GM18909 (cell line): ENCODE data around the gene COX17.
A peak's percentile ranks its signal among the peaks of the same experiment; 100 is the strongest.
"Not testable (repeated sequence)": the region's sequence is repeated elsewhere in the genome, so short reads cannot be mapped to it uniquely, and the experiment has no call there.

Experiments
- ATAC-seq: cut with Tn5 transposase; IDR thresholded peaks from one replicate; pipeline ENCODE4 v1.9.1; 2021; ENCODE audit warnings: mild to moderate bottlenecking; ENCODE audit not compliant: unreplicated experiment, poor library complexity

COX17 gene, protein sequence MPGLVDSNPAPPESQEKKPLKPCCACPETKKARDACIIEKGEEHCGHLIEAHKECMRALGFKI

DNA sequence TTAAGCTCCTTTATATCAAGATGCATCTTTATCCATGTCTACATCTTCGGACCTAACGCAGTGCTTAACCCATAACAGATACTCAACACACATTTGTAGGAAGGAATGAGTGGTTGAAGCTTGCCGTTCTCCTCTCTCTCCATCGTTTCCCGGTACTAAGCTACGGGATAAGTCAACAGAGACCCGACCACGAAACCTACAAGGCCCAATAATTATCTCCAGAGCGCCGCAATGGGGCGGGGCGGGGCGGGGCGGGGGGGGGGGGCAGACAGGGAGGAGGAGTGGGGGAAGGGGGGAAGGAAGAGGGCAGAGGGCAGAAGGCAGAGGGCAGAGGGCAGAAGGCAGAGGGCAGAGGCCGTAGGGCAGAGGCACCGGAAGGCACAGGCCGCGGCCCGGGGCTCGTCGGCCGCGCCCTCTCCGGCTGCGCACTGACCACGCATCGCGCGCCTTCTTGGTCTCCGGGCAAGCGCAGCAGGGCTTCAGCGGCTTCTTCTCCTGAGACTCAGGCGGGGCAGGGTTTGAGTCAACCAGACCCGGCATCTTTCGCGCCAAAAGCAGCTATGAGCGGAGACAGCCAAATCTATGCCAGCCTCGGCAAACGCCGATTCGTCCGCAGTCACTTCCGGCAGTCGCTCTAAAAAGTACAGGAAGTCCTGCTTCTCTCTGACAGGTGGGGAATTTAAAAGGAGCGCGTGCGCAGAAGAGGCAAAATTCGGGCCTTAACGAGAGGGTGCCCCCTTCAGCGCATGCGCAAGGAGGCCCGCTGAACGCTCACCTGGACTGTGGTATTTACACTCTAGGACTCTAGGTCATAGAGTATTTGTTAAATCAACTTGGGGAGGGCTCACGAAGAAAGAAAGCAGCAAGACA is at the start of gene COX17:
COX17 (minus strand) TSS at position 636 of the 870 bp plus-strand sequence; CDS start at position 540, 96 bp downstream.
- peak; percentile 92 for ATAC-seq

DNA sequence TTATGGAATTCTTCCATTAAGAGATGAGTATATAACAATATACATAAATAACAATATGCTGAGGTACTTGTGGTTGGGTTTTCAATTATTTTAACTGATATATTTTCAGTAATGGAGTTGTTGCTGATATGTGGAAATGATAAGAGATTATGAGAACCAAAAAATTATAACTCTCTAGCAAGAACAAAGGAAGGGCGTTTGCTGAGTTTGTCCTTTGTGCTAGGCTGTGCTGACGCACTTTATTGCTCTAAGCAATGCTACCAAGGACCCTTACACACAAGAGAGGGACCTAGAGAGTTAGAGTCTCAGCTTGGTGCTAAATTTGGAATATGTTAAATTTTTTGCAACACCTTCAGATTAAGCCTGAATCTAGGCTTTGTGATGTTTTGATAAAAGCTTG is 49.7 kb upstream of the COX17 start:
- no peak for ATAC-seq

DNA sequence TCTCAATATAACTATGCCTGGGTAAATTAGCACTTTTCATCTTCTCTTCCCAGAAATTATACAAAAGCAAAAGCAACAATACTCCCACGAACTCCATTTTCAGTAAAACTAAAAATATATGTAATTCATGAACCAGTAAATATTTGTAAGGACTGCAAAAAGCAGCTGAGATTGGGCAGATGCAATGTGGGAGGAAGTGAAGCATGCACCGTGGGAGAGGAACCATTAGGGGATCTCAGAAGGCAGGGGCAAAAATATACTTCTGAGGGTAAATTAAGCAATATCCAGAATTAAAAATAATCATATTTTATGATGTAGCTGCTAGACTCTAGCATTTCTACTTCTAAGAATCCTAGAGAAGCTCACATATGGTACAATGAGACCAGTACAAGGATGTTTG is 45.8 kb upstream of the COX17 start:
- no peak for ATAC-seq

DNA sequence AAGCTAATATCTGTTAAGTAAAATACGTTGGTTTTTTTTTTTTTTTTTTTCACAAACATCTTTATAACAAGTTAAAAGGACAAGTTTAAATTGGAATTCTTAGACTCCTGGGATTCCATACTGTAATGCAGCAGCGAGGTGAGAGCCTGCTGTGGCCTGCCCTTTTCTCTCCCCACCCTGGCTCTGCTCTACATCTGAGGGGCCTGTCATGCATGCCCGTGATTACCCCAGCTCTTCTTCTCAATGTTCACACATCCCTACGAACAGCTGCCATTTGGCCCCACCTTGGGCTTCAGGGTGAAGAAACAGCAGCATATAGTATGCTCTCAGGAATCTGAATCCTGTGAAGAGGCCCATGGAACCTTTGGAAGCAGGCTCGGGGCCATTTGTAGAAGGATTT is 40.3 kb upstream of the COX17 start:
- ATAC-seq = no peak

DNA sequence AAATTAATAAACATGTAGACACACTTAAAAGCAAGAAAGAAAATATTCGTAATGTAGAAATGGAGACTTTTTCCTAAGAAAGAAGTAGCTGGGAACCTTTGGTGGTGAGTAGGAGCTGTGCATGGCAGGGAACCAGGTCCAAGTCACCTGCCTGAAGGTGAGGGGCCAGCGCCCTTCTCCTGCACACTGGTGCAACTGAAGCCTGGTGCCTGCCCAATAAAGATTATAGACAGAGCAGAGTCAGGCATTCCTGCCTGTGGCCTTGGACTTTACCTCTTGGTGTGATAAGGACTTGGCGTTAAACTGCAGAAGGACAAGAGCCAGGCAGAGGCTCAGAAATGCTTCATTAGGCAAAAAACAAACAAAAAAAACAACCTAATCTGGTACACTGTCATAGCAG is 39.8 kb upstream of the COX17 start:
- no peak for ATAC-seq

DNA sequence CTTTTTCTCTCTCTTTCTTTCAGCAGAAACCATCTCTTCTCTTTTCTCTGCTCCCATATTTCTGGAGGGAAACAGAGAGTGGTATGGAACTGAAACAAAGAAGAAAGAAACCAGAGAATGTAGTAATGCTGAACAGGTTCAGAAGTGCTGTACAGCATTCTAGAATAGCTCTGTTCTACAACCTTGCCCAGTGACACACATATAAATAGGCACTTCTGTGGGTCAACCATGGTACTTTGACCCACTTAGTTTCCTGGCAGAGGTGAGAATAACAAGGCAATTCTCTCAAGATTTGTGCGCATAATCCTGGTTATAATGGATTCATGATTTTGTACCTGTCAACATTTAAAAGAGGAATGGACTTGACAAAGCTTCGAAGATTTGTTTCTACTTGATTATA is 37.9 kb upstream of the COX17 start:
- ATAC-seq = no peak

DNA sequence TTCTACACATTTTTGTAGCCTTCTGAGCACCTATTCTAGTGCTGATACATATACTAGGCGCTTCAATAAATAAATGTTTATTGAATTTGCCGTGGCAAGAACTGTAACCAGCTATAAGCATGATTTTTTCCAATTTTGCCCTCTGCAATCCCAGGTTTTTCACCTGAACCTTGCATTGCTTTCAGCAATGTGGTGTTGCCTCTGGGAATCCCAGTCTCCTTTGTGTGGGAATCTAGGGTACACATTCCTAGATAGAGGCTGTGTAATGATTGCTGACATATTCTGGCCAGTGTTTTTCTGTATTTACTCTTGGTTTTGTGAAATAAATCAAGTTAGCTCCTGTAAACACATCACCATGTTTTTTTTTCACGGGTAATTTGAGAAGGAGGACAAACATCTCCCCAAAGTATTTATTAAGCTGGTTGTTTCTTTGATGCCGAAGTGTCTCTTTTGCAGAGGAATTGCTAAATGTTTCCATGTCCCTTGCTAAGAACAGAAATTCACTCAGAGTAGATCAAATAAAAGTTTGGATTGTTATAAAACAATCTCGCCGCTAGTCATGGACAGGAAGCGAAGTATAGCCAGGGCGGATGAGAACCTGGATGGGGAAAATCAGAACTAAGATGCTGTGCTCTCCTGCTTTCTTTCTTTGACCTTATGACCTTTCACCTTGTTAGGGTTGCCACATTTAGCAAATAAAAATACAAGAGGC is 26.8 kb upstream of the COX17 start:
- no peak for ATAC-seq

DNA sequence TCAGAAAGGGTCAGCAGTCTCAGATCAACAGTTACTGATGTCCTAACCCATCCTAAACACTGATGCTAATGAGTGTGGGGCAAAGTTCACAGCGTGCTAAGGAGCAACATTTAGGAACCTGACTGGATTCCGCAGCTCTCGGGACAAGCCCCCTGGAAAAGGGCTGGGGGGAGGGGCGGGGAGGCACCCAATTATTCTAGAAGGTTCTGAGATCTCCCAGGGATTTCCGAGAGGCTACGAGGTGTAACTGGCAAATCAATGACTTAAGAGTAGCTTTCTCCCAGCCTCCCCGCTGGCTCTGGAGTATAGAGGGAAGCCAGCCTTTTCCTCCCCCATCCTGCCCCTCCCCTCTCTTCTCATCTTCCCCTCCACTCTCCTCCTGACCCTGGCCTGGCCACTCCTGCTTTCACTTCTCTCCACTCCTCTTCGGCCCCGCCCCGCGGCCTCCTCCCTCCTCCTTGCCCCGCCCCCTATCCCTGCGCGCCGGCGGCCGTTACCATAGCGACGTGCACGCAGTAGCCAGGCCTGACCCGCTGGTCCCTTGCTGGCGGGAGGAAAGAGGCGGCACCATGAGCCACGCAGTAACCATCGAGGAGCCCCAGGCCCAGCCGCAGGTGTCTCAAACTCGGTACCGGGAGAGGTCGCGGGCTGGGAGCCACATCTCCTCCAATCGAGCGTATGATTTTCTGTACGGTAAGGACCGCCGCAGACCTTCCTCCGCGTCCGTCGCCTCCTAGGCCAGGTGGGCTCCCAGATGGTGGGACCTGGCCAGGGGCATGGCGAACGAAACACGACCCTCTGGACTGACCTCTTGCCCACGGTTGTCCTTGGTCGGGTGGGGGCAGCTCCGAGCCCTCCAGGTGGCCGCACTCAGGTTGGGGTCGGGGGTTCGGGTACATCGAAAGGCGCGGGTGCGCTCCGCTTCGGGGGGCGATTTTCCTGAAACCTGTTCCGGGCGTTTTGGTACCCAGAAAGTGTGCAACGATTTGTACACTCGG is 25.6 kb upstream of the COX17 start, which contains the start of gene CFAP91:
CFAP91 (plus strand) TSS at position 493 of the 998 bp plus-strand sequence; CDS start at position 570, 77 bp downstream.
- peak; percentile 92 for ATAC-seq

DNA sequence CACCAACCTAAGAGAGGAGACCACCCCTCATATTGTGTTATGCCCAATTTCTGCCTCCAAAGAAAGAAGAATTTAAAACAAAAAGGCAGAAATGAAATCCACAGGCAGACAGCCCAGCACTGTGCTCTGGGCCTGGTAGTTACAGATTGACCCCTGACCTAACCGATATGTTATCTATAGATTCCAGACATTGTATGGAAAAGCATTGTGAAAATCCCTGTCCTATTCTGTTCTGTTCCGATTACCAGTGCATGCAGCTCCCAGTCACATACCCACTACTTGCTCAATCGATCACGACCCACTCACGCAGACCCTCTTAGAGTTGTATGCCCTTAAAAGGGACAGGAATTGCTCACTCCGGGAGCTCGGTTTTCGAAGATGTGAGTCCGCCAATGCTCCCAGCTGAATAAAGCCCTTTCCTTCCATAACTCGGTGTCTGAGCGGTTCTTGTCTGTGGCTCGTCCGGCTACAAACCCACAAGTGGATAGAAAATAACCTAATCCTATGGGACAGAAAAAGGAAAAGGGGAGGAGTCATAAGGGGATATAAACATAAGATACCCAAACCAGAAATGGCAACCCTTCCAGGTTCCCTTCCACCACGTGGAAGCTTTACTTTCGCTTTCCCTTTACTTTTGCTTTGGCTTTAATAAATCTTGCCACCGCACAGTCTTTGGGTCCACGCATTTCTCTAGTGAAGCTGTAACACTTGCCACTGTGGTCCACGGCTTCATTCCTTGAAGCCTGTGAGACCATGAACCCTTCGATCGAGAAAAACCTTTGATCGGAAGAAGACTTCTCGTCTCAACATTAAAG is 23.9 kb upstream of the COX17 start:
- peak; percentile 8 for ATAC-seq

DNA sequence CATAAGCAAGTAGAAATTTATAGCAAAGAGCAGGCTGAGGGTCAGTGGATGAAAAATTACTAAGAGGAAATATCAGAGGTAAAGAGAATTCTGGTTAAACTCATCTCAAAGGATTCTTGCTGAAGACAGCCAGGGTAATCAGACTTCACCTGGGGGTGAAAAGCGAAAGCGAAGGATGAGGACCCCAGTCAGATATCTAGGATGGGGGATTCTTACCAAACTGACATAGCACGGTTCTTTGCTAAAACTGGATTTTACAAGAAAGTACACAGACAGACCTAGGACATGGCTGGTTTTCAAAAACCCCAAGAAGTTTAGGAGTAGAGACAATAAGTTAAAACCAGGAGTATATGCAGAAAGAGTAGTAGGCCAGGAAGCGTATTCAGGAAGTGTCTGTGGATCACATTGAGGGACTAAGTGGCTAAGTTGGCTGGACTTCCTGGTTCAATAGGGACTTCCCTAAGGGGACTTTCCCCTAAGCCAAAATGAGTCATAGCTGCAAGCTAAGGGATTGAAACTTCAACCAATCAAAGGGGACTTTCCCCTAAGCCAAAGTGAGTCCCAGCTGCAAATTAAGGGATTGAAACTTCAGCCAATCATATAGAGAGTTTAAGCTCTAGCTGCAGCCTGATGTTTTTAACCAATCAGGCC is 23.2 kb upstream of the COX17 start:
- peak; percentile 34 for ATAC-seq

DNA sequence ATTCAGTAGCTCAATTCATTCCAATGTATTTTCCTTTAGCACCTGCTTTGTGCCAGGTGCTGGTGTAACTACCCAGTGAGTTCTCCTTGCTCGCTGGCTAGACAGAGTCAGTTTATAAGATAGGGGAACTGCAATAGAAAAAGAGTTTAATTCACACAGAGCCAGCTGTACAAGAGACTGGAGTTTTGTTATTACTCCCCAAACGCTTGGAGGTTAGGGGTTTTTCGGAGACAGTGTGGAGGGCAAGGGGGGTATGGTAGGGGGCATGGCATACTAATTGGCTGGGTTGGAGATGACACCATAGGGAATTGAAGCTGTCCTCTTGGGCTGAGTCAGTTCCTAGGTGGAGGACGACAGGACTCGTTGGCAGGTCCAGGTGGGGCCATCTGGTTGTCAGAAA is 20.2 kb upstream of the COX17 start:
- ATAC-seq = peak; percentile 56

DNA sequence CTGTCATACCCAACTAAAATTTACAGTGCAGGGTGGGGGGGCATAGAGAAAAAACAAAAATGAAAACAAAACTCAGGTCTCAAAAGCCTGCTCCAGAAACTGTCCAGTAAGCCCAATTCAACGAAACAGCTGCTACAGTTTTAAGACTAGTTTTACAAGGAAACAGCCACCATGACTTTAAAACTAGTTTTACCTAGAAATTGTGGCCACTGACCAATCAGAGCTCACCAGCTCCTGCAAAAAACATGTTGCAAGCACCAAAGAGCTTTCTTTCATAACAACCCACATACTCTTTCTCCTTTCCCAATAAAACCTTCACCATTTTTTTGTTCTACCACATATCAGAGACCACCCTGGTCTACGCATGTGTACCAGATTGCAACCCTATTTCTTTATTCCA is 18.3 kb upstream of the COX17 start:
- no peak for ATAC-seq

DNA sequence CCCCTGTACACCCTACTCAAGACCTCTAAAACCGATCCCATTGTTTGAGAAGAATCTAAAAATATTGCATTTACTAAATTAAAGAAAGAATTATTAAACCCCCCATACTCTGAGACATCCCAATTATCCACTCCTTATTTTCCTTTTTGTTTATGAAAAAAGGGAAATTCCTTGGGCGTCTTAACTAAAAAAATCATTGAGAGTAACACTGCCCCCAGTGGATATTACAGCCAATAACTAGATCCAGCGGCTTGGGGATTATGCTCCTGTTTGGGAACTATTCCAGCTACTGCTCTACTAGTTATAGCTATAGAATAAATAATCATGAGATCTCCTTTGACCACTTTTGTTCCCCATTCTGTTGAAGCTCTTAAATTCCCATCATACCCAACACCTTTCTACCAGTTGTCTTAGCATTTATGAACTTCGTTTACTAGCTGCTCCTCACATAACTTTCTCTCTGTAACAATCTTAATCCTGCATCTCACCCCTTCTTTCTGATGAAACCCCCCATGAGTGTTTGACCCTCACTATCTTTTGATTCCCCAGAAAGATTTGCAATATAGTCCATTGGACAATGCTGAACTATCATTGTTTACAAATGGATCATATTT is 12.9 kb upstream of the COX17 start:
- ATAC-seq = no peak

DNA sequence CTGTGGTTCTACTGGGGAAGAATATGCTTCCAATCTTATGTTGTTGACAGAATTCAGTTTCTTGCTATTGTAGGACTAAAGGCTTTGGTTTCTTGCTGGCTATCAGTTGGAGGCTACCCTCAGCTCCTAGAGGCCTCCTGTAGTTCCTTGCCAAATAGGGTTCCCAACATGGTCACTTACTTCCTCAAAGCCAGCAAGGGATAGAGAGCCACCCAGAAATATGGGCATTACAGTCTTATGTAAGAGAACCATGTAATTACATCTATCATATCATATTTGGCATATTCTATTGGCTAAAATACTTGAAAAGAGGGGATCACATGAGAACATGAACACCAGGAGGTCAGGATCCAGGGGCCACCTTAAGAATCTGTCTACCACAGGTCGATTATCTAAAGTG is 6.2 kb upstream of the COX17 start:
- no peak for ATAC-seq

DNA sequence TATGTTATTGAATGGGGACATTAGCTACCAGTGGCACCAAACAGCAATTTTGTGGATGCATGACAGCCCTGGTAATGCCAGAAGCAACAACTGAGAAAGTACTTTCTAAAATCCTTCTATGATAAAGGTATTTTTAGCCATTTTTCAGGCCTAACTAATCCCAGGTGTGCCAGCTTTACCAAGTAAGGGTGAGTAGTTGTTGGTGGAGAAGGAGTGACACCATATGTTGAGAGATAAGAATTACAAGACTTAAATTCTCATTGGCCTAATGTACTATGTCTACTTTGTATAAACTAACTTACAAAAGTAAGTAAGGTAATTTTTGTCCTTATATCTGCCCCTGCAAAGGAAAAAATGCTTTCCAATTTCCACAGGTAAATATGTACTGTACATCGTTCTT is 4.1 kb upstream of the COX17 start:
- ATAC-seq = peak; percentile 37

DNA sequence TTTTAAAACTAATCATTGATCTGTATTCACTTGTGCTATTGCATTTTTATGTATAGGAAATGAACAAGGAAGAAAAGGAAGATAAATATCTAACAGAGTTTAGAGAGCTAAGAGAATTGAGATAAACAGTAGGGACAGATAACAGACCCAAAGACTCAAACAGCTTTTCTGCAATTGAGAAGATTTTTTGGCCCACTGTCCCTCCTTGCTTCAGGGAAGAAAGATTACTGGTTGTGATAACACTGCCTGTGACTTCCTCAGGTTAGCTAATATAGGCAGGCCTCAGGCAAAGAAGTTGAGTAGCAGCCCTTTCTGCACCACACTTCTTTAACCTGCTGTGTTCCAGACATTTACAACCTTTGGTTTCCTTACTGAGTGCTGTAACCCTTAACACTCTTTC is 2.7 kb upstream of the COX17 start:
- ATAC-seq = no peak

DNA sequence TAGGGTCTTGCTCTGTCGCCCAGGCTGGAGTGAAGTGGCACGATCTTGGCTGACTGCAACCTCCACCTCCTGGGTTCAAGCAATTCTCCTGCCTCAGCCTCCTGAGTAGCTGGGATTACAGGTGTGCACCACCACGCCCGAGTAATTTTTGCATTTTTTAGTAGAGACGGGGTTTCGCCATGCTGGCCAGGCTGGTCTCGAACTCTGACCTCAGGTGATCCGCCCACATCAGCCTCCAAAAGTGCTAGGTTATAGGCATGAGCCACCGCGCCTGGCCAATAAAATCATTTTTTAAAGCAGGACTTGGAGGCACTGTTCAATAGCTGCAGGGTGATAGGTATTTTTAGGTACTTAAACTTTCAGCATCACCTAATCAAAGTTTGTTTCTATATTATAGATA is 1.0 kb upstream of the COX17 start:
- ATAC-seq = not testable (repeated sequence)

DNA sequence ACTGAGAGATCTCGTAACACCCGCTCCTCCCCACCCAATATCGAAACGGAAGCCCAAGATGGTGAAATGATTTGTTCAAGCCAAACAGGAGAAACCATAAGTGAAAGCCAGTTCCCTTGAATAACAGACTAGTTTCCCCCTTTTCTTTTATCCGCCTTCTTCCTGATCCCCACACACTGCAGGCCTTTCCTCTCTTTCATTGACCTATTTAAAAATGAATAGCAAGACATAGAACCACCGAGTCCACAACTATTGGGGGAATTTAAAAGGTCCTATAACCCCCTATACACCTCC is 382 bp upstream of the COX17 start:
- ATAC-seq = no peak

DNA sequence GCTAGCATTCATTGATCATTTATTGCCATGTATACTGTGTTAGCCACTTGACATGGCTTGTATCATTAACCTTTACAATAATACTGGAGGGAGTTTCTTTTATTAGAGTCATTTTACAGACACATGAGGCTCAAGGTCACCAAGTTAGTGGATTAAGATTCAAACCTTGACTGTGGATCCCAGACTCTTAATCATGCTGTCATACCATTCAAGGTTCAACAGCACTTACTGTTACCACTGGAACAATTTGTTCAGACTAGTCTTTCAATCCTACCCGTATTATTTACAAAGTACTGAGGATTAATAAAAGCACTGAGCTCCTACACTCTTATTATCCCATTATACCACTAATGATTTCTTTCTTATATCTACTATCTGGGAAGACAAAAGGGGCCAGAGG is 1.2 kb downstream of the COX17 start:
- no peak for ATAC-seq
